Testis (tissue), 3 donors: ENCODE data around the gene GPATCH4. TPM values are rescaled to one million over a fixed set of nuclear protein-coding genes. Genes with fewer than 3 reads are reported as not detected.

Source experiments
- DNase-seq: peaks from one replicate; pipeline ENCODE4 v3.0.0-alpha.2; 2019
- H3K27ac ChIP-seq, 2 donors: fragments of 200-600 bp; sonication (generic); one replicate each; pipeline ENCODE4 v1.5.1; 2019
- H3K27me3 ChIP-seq: fragments of 200-600 bp; sonication (generic); one replicate; pipeline ENCODE4 v1.5.1; 2019
- H3K36me3 ChIP-seq: fragments of 200-600 bp; sonication (generic); one replicate; pipeline ENCODE4 v1.5.1; 2017; ENCODE audit warnings: low read depth; ENCODE audit errors: missing control alignments
- H3K4me1 ChIP-seq: fragments of 200-600 bp; sonication (generic); one replicate; pipeline ENCODE4 v1.5.1; 2019
- H3K4me3 ChIP-seq, 2 donors: fragments of 200-600 bp; sonication (generic); one replicate each; pipeline ENCODE4 v1.5.1; 2017 to 2019
- H3K9me3 ChIP-seq: fragments of 200-600 bp; sonication (generic); one replicate; pipeline ENCODE4 v1.5.1; 2017
- POLR2A ChIP-seq: fragments of 450-650 bp; IDR thresholded peaks from one replicate; pipeline ENCODE4 v1.6.1; 2017; ENCODE audit warnings: antibody characterized with exemption, mild to moderate bottlenecking, moderate library complexity
- WGBS, 2 donors: methylation state at CpG; one replicate each; pipeline ENCODE4 v1.1.5; 2018; 5-methylcytosine and 5-hydroxymethylcytosine counted together
- intact Hi-C: fragments of 100-400 bp; cut with DNase I; formaldehyde crosslinking; loops from one replicate; pipeline ENCODE4 v1.15.1; 2023; ENCODE audit warnings: low total_unique reads
- polyA plus RNA-seq: library from polyadenylated mRNA; stranded (reverse); fragments of 350-450 nt; fragmentation: Illumina TruSeq; extraction: RNeasy Lipid Tissue Mini Kit (QIAGEN cat#74804); gene quantifications from one replicate; pipeline ENCODE4 v1.2.3, GENCODE V29; 2014; ENCODE audit warnings: low read depth, low replicate concordance; ENCODE audit not compliant: insufficient read depth
- total RNA-seq, 2 donors: library from RNA; depleted of rRNA; stranded (reverse); fragments of >200 nt; gene quantifications; one replicate each; pipeline ENCODE4 v1.2.3, GENCODE V29; 2016
- TF ChIP-seq, protein P1 (sequence below), 3 experiments: fragments of 450-650 bp in 2 of 3; fragments of 200-600 bp in 1 of 3; sonication (generic) in 1 of 3; IDR thresholded peaks; one replicate each; pipeline ENCODE4 v1.5.1; 2016 to 2019; ENCODE audit warnings: antibody characterized with exemption in 3 of 3, mild to moderate bottlenecking in 2 of 3, moderate library complexity in 1 of 3

Gene GPATCH4
- total and polyA plus RNA-seq, 3 donors from 2014 or later, result 18.5 to 26.7 (median 21.6) TPM

DNA sequence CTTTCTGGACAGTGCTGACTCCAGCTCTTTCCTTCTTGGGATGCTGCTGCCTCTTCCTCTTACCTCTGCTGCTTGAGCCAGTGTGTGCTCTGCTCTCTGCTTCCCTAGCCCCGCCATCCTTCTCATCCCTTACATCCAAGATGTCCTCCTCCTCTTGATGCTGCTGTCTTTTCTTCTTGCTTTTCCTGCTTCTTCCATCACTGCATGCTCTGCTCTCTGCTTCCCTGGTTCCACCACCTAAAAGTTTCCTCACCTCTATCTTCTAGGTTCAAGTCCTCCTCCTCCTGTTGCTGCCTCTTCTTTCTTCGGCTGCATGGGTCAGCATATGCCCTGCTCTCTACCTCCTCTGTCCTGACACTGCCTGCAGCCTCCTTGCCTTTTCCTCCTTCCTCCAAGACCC is 6.3 kb downstream of the GPATCH4 start:
- Histone ChIP-seq H3K27me3 (no peaks in the 10 kb centered on the region), H3K9me3 (no peaks in the 10 kb centered on the region), H3K4me3 (no peak overlapping the region), H3K36me3 (no peaks in the 10 kb centered on the region), H3K4me1 (peaks cover 18% of the 10 kb centered on the region), H3K27ac (no peak overlapping the region)
- no peak for TF ChIP-seq POLR2A
- TF ChIP-seq, protein P1, sequence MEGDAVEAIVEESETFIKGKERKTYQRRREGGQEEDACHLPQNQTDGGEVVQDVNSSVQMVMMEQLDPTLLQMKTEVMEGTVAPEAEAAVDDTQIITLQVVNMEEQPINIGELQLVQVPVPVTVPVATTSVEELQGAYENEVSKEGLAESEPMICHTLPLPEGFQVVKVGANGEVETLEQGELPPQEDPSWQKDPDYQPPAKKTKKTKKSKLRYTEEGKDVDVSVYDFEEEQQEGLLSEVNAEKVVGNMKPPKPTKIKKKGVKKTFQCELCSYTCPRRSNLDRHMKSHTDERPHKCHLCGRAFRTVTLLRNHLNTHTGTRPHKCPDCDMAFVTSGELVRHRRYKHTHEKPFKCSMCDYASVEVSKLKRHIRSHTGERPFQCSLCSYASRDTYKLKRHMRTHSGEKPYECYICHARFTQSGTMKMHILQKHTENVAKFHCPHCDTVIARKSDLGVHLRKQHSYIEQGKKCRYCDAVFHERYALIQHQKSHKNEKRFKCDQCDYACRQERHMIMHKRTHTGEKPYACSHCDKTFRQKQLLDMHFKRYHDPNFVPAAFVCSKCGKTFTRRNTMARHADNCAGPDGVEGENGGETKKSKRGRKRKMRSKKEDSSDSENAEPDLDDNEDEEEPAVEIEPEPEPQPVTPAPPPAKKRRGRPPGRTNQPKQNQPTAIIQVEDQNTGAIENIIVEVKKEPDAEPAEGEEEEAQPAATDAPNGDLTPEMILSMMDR (IDR thresholded peaks at IDR 0.05), result no peak
- DNase-seq, result no peak
- WGBS, 2 donors, result 90 to 95% methylated on average over 2 of the region's 2 CpGs
- intact Hi-C loops, result no loop called here

DNA sequence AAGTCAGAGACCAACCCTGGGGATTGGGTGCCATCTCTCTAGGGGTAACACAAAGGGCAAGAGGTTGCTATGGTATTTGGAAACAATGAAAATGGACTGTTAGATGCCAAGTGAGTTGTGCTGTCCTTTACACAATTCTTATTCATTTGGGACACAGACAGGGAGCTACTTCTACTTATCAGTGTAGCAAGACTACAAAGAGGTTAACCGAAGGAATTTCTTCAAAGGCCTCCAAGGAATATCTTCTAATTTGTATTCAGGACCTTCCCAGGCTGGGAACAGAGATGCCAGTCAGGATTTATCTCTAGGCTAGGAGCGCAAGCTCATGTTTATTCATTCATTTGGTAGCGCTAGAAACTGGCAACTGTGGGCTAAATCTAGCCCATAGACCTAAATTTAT is 7.1 kb downstream of the GPATCH4 start:
- no peak overlapping the region for H3K4me3 ChIP-seq
- no peak overlapping the region for H3K27ac ChIP-seq
- 50 to 60% methylated on average over 3 of the region's 3 CpGs for WGBS, 2 donors
- DNase-seq, result no peak
- H3K36me3 ChIP-seq, result no peaks in the 10 kb centered on the region
- TF ChIP-seq, protein P1 (IDR thresholded peaks at IDR 0.05), result no peak
- no peak for TF ChIP-seq POLR2A
- no peaks in the 10 kb centered on the region for H3K27me3 ChIP-seq
- intact Hi-C loops, result no loop called here
- H3K4me1 ChIP-seq, result peaks cover 21% of the 10 kb centered on the region
- H3K9me3 ChIP-seq, result no peaks in the 10 kb centered on the region

DNA sequence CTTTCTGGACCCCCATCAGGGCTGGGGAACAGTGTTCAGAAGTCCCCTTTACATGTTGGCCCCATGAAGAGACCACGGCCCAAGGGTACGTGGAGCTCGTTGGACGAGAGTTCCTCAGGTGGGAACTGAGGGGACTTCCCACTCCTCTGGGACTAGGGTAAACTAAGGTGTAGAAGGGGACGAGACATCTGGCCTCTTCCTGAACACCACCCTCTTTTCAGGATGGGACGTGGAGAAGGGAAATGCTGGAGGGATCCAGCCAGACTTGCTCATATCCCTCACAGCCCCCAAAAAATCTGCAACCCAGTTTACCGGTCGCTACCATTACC is 7.7 kb downstream of the GPATCH4 start:
- DNase-seq, result no peak
- no peak overlapping the region for H3K27ac ChIP-seq
- intact Hi-C loops, result no loop called here
- no peak overlapping the region for H3K4me3 ChIP-seq
- no peaks in the 10 kb centered on the region for H3K27me3 ChIP-seq
- peaks cover 24% of the 10 kb centered on the region for H3K4me1 ChIP-seq
- H3K36me3 ChIP-seq, result no peaks in the 10 kb centered on the region
- 90 to 91% methylated on average over 4 to 8 of the region's 8 CpGs for WGBS, 2 donors
- TF ChIP-seq, protein P1 (IDR thresholded peaks at IDR 0.05), result no peak
- TF ChIP-seq POLR2A, result no peak
- no peaks in the 10 kb centered on the region for H3K9me3 ChIP-seq

DNA sequence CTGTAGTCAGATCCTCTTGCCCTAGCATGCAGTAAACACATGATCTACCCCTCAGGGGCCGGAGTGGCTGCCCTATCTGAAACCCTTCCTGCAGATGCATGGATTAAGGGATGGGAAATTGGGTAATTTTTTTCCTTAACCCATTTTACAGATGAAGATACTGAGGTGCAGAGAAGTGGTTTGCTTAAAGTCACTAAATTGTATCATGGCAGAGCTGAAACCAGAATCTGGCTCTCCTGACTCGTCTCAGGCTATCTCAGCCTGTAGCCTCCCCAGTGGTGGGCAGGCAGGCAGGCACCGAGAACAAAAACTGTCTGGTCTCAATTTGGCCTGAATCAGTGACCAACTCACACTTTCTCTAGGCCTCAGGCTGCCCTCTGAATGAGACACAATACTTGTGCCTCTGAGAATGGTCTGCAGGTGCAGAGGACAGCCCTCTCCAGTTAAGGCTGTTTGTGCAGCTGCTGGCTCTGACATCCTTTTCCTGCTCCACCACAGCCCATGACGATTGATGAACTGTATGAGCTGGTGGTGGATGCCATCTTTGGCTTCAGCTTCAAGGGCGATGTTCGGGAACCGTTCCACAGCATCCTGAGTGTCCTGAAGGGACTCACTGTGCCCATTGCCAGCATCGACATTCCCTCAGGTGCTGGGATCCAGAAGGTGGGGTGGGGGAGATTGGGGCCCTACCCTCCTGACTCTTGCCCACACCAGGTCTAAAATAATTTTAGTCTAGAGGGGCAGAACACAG is 8.2 kb downstream of the GPATCH4 start:
- H3K9me3 ChIP-seq, result no peaks in the 10 kb centered on the region
- H3K4me3 ChIP-seq, result no peak overlapping the region
- intact Hi-C loops, result no loop called here
- no peak for TF ChIP-seq POLR2A
- TF ChIP-seq, protein P1 (IDR thresholded peaks at IDR 0.05), result no peak
- H3K27ac ChIP-seq, result no peak overlapping the region
- no peaks in the 10 kb centered on the region for H3K36me3 ChIP-seq
- H3K27me3 ChIP-seq, result no peaks in the 10 kb centered on the region
- peaks cover 24% of the 10 kb centered on the region for H3K4me1 ChIP-seq
- WGBS, 2 donors, result 75 to 79% methylated on average over 8 of the region's 8 CpGs
- DNase-seq, result no peak
